Naive B cell (primary cell): ENCODE measurements around the gene ASB2. TPM values are rescaled to one million over a fixed set of nuclear protein-coding genes. Genes with fewer than 3 reads are reported as not detected.

Source experiments
- ATAC-seq, 2 donors: fragments of 150-1000 bp; cut with Tn5 transposase; 2 replicates each; pipeline ENCODE4 v1.10.0; 2021; ENCODE audit warnings: low read depth in 2 of 2, mild to moderate bottlenecking in 2 of 2, moderate library complexity in 2 of 2
- DNase-seq: peaks from one replicate; pipeline ENCODE4 v3.0.0; 2022
- H3K27ac Mint-ChIP-seq, 6 donors: one replicate each; pipeline ENCODE4 v1.8.0; 2020 to 2022; ENCODE audit warnings: mild to moderate bottlenecking in 6 of 6, mixed read lengths in 6 of 6, moderate library complexity in 5 of 6, inconsistent platforms in 2 of 6
- H3K27me3 Mint-ChIP-seq, 3 donors: one replicate each; pipeline ENCODE4 v1.8.0; 2021 to 2022; ENCODE audit warnings: mixed read lengths in 3 of 3, mild to moderate bottlenecking in 1 of 3
- H3K36me3 Mint-ChIP-seq, 2 donors: one replicate each; pipeline ENCODE4 v1.8.0; 2020 to 2022; ENCODE audit warnings: mixed read lengths in 2 of 2, inconsistent platforms in 1 of 2, mild to moderate bottlenecking in 1 of 2
- H3K4me1 Mint-ChIP-seq, 3 donors: one replicate each; pipeline ENCODE4 v1.8.0; 2020 to 2022; ENCODE audit warnings: mixed read lengths in 3 of 3, inconsistent platforms in 1 of 3, mild to moderate bottlenecking in 1 of 3, moderate library complexity in 1 of 3
- H3K4me3 Mint-ChIP-seq, 8 donors: one replicate each; pipeline ENCODE4 v1.8.0; 2020 to 2022; ENCODE audit warnings: mild to moderate bottlenecking in 8 of 8, mixed read lengths in 8 of 8, moderate library complexity in 8 of 8, inconsistent platforms in 2 of 8
- H3K9me3 Mint-ChIP-seq, 7 donors: one replicate each; pipeline ENCODE4 v1.8.0; 2020 to 2022; ENCODE audit warnings: mixed read lengths in 7 of 7, mild to moderate bottlenecking in 5 of 7, inconsistent platforms in 2 of 7, moderate library complexity in 1 of 7
- polyA plus RNA-seq, 6 donors: library from polyadenylated mRNA; unstranded; fragments of 300-500 nt; fragmentation: Illumina TruSeq; gene quantifications; one replicate each; pipeline ENCODE4 v1.2.3, GENCODE V29; 2021; ENCODE audit warnings: low read depth in 6 of 6

Gene ASB2
- polyA plus RNA-seq, 6 donors from 2014 or later, result 0.18 to 0.62 (median 0.29) TPM; not detected in 3

GRCh38 chr14:93930989-93931307 lies 45.4 kb downstream of the ASB2 start:
- no peak for DNase-seq

GRCh38 chr14:93930296-93930988 lies 45.9 kb downstream of the ASB2 start:
- no peak for DNase-seq
- Mint-ChIP-seq H3K9me3 (no peaks in the 10 kb centered on the region), H3K4me3 (no peak overlapping the region), H3K27ac (no peak overlapping the region), H3K36me3 (no peaks in the 10 kb centered on the region), H3K4me1 (no peaks in the 10 kb centered on the region), H3K27me3 (peaks cover 0 to 20% (median 7%) of the 10 kb centered on the region in 3 donors)
- no peak for ATAC-seq

More at GRCh38 chr14:93930989-93931307, 45.4 kb downstream of the ASB2 start:
- H3K27ac Mint-ChIP-seq, result no peak overlapping the region
- H3K4me1 Mint-ChIP-seq, result no peaks in the 10 kb centered on the region
- no peak for ATAC-seq
- H3K4me3 Mint-ChIP-seq, result no peak overlapping the region
- H3K27me3 Mint-ChIP-seq, result peaks cover 0 to 17% (median 8%) of the 10 kb centered on the region in 3 donors
- no peaks in the 10 kb centered on the region for H3K36me3 Mint-ChIP-seq
- no peaks in the 10 kb centered on the region for H3K9me3 Mint-ChIP-seq

- no peak for DNase-seq
- no peaks in the 10 kb centered on the region for H3K36me3 Mint-ChIP-seq
- H3K9me3 Mint-ChIP-seq, result no peaks in the 10 kb centered on the region
- H3K4me3 Mint-ChIP-seq, result no peak overlapping the region
- no peaks in the 10 kb centered on the region for H3K4me1 Mint-ChIP-seq
- ATAC-seq, result no peak
- H3K27me3 Mint-ChIP-seq, result peaks cover 0 to 13% (median 0%) of the 10 kb centered on the region in 3 donors
- H3K27ac Mint-ChIP-seq, result no peak overlapping the region
Observed at GRCh38 chr14:93929657-93930056, 46.7 kb downstream of the ASB2 start.

- Mint-ChIP-seq H3K4me3 (no peak overlapping the region), H3K36me3 (no peaks in the 10 kb centered on the region), H3K4me1 (no peaks in the 10 kb centered on the region), H3K27ac (no peak overlapping the region), H3K27me3 (peaks cover 0 to 8% (median 0%) of the 10 kb centered on the region in 3 donors), H3K9me3 (no peaks in the 10 kb centered on the region)
- DNase-seq (no peak), ATAC-seq (no peak)
Observed at GRCh38 chr14:93929048-93929535, 47.3 kb downstream of the ASB2 start.

- H3K9me3 Mint-ChIP-seq, result no peaks in the 10 kb centered on the region
- no peak overlapping the region for H3K27ac Mint-ChIP-seq
- ATAC-seq (no peak), DNase-seq (no peak)
- H3K36me3 Mint-ChIP-seq, result no peaks in the 10 kb centered on the region
- H3K4me1 Mint-ChIP-seq, result no peaks in the 10 kb centered on the region
- H3K4me3 Mint-ChIP-seq, result no peak overlapping the region
- peaks cover 0 to 10% (median 0%) of the 10 kb centered on the region in 3 donors for H3K27me3 Mint-ChIP-seq
Observed at GRCh38 chr14:93928184-93929047, 48.0 kb downstream of the ASB2 start.

GRCh38 chr14:93927800-93928145 lies 48.6 kb downstream of the ASB2 start:
- Mint-ChIP-seq H3K9me3 (no peaks in the 10 kb centered on the region), H3K36me3 (no peaks in the 10 kb centered on the region), H3K27ac (no peak overlapping the region), H3K4me1 (no peaks in the 10 kb centered on the region), H3K27me3 (peaks cover 0 to 11% (median 0%) of the 10 kb centered on the region in 3 donors), H3K4me3 (no peak overlapping the region)
- no peak for DNase-seq
- ATAC-seq, result no peak

- Mint-ChIP-seq H3K27ac (no peak within 1 kb of the TSS), H3K4me3 (no peak within 1 kb of the TSS), H3K36me3 (no peaks in the 10 kb centered on the region), H3K4me1 (no peaks in the 10 kb centered on the region), H3K27me3 (peaks cover 0 to 11% (median 0%) of the 10 kb centered on the region in 3 donors), H3K9me3 (no peaks in the 10 kb centered on the region)
- no peak for ATAC-seq
- no peak for DNase-seq
Observed at GRCh38 chr14:93926873-93927799, 49.2 kb downstream of the ASB2 start, which contains the start of gene FAM181A. TSS of gene FAM181A (plus strand) at chr14:93927344. CDS start at chr14:93928286, 942 bp downstream.

- H3K4me3 Mint-ChIP-seq, result no peak overlapping the region
- ATAC-seq (no peak), DNase-seq (no peak)
- no peak overlapping the region for H3K27ac Mint-ChIP-seq
- peaks cover 0 to 11% (median 0%) of the 10 kb centered on the region in 3 donors for H3K27me3 Mint-ChIP-seq
- H3K4me1 Mint-ChIP-seq, result no peaks in the 10 kb centered on the region
- H3K36me3 Mint-ChIP-seq, result no peaks in the 10 kb centered on the region
- H3K9me3 Mint-ChIP-seq, result no peaks in the 10 kb centered on the region
Observed at GRCh38 chr14:93926245-93926872, 50.0 kb downstream of the ASB2 start.

- no peaks in the 10 kb centered on the region for H3K4me1 Mint-ChIP-seq
- H3K4me3 Mint-ChIP-seq, result no peak overlapping the region
- H3K9me3 Mint-ChIP-seq, result no peaks in the 10 kb centered on the region
- no peak for DNase-seq
- ATAC-seq, result no peak
- H3K27ac Mint-ChIP-seq, result no peak overlapping the region
- peaks cover 0 to 11% (median 0%) of the 10 kb centered on the region in 3 donors for H3K27me3 Mint-ChIP-seq
- no peaks in the 10 kb centered on the region for H3K36me3 Mint-ChIP-seq
Observed at GRCh38 chr14:93925374-93925895, 50.9 kb downstream of the ASB2 start.

GRCh38 chr14:93924592-93925355 lies 51.6 kb downstream of the ASB2 start:
- DNase-seq, result no peak
- peak overlapping the region in 2 of 6 donors; percentile 21 to 59 for H3K27ac Mint-ChIP-seq
- peaks cover 0 to 2% (median under 1%) of the 10 kb centered on the region in 7 donors for H3K9me3 Mint-ChIP-seq
- H3K4me1 Mint-ChIP-seq, result no peaks in the 10 kb centered on the region
- no peak for ATAC-seq
- peaks cover 0 to 11% (median 0%) of the 10 kb centered on the region in 3 donors for H3K27me3 Mint-ChIP-seq
- H3K36me3 Mint-ChIP-seq, result no peaks in the 10 kb centered on the region
- H3K4me3 Mint-ChIP-seq, result no peak overlapping the region

- ATAC-seq, result no peak
- no peak for DNase-seq
- peaks cover 0 to 12% (median 4%) of the 10 kb centered on the region in 7 donors for H3K9me3 Mint-ChIP-seq
- no peak overlapping the region for H3K4me3 Mint-ChIP-seq
- H3K36me3 Mint-ChIP-seq, result no peaks in the 10 kb centered on the region
- no peak overlapping the region for H3K27ac Mint-ChIP-seq
- H3K27me3 Mint-ChIP-seq, result peaks cover 0 to 15% (median 0%) of the 10 kb centered on the region in 3 donors
- H3K4me1 Mint-ChIP-seq, result no peaks in the 10 kb centered on the region
Observed at GRCh38 chr14:93923626-93924025, 52.7 kb downstream of the ASB2 start.
